ENCODE data around the gene C12orf43.

Gene C12orf43

DNA sequence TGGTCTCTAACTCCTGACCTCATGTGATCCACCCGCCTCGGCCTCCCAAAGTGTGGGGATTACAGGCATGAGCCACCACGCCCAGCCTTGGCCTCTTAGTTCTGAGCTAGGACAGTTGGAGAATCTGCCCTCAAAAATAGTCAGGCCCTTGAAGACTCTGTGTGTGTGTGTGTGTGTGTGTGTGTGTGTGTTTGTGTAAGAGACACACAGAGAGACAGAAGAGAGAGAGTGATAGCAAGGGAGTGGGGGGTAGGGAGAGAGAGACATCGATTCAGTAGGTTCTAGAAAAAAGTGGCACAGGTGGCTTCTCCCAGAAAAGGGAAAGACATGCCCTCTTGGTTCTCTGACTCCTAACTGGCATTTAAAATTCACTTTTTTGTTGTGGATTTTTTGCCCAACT, 32.5 kb downstream of the C12orf43 start:
- H3K4me1 ChIP-seq, result peaks cover 0 to 3% (median under 1%) of the 10 kb centered on the region in 4 donors
- H3K36me3 ChIP-seq, result no peaks in the 10 kb centered on the region
- H3K4me3 ChIP-seq, result no peak overlapping the region
- DNase-seq, result no peak
- no peaks in the 10 kb centered on the region for H3K9me3 ChIP-seq
- H3K27me3 ChIP-seq, result peaks cover 0 to 12% of the 10 kb centered on the region in 2 donors
- intact Hi-C loops (cut with DNase I; ENCODE audit: low total_unique reads), result no loop called here
- H3K27ac ChIP-seq, result no peak overlapping the region
- TF ChIP-seq, protein P1, sequence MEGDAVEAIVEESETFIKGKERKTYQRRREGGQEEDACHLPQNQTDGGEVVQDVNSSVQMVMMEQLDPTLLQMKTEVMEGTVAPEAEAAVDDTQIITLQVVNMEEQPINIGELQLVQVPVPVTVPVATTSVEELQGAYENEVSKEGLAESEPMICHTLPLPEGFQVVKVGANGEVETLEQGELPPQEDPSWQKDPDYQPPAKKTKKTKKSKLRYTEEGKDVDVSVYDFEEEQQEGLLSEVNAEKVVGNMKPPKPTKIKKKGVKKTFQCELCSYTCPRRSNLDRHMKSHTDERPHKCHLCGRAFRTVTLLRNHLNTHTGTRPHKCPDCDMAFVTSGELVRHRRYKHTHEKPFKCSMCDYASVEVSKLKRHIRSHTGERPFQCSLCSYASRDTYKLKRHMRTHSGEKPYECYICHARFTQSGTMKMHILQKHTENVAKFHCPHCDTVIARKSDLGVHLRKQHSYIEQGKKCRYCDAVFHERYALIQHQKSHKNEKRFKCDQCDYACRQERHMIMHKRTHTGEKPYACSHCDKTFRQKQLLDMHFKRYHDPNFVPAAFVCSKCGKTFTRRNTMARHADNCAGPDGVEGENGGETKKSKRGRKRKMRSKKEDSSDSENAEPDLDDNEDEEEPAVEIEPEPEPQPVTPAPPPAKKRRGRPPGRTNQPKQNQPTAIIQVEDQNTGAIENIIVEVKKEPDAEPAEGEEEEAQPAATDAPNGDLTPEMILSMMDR (IDR thresholded peaks at IDR 0.05), result no peak

DNA sequence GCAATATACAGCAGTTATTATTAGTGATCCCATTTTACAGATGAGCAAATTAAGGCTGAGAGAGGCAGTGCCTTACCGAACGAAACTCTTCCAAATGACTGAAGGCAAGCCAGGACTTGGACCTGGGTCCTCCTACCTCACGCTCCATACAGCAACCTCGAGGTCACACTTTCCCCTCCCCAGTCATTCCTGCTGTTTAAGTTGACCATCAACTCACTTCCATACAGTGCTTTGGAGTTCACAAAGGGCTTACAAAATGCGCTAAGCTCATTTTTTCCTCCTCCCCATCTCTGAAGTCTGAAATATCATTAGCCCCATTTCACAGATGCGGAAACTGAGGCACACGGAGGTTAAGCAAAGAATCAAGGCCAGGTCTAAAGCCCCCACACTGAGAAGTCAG, 33.6 kb downstream of the C12orf43 start:
- intact Hi-C loops (cut with DNase I; ENCODE audit: low total_unique reads), result no loop called here
- Histone ChIP-seq H3K27me3 (peaks cover 0 to 9% of the 10 kb centered on the region in 2 donors), H3K4me1 (peaks cover 0 to 11% (median 5%) of the 10 kb centered on the region in 4 donors), H3K9me3 (no peaks in the 10 kb centered on the region), H3K4me3 (no peak overlapping the region), H3K36me3 (no peaks in the 10 kb centered on the region), H3K27ac (no peak overlapping the region)
- TF ChIP-seq, protein P1 (IDR thresholded peaks at IDR 0.05), result no peak
- DNase-seq, result no peak

DNA sequence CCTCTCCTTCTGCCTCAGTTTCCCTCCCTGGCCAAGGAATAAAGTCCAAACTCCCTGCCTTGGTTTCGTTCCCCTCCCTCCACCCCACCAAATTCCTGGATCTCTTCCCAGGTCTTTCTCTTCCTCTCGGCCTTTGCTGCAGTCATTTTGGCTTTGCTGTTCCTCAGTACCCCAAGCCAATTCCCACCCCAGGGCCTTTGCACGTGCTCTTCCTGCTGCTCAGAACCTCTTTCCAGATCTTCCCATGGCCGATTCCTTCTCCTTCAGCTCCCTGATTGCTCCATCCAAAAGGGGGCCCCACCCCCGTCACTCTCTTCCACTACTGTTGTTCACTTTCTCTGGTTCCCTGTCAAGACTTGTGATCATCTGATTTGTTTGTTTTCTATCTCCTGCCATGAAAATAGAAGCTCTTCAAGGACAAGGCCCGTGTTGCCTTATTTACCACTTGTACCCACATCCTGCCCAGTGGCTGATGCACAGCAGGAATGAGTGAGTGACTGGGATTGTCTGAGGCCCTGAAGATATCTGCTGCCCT, 34.8 kb downstream of the C12orf43 start:
- Histone ChIP-seq H3K9me3 (no peaks in the 10 kb centered on the region), H3K27me3 (peaks cover 0 to 9% of the 10 kb centered on the region in 2 donors), H3K4me1 (peaks cover 0 to 11% (median 5%) of the 10 kb centered on the region in 4 donors), H3K4me3 (no peak overlapping the region), H3K36me3 (no peaks in the 10 kb centered on the region), H3K27ac (no peak overlapping the region)
- intact Hi-C loops (cut with DNase I; ENCODE audit: low total_unique reads), result no loop called here
- TF ChIP-seq, protein P1 (IDR thresholded peaks at IDR 0.05), result no peak
- no peak for DNase-seq

DNA sequence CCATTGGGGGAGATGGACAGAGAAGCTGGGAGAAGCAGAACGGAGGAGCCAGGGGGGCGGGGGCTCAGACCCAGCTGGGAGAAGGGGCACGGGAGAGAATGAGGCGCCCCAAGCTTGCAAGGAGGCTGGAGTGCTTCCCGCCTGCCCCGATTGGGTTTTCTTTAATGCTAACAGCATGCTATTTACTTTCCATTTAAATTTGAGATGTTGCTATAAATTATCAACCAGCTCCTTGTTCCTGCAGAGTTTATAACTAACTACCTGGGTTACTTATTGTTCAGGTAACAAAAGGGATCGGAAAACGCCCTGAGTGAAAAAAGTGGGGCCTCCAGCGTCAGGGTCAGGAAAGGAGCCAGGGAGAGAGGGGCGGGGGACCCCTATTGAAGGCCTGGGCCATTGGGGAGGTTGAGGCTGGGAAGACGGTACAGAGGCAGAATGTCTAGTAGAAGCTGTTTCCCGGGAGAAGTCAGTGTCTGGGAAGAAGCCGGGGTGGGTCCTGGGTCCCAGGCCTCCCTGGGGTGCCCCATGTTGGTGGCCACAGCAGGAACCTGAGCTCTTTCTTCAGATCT, 35.4 kb downstream of the C12orf43 start:
- no peak overlapping the region for H3K4me3 ChIP-seq
- H3K27me3 ChIP-seq, result peaks cover 0 to 9% of the 10 kb centered on the region in 2 donors
- peaks cover 0 to 11% (median 5%) of the 10 kb centered on the region in 4 donors for H3K4me1 ChIP-seq
- no peak overlapping the region for H3K27ac ChIP-seq
- no peaks in the 10 kb centered on the region for H3K9me3 ChIP-seq
- intact Hi-C loops (cut with DNase I; ENCODE audit: low total_unique reads), result no loop called here
- H3K36me3 ChIP-seq, result no peaks in the 10 kb centered on the region
- TF ChIP-seq, protein P1 (IDR thresholded peaks at IDR 0.05), result no peak
- DNase-seq, result no peak

DNA sequence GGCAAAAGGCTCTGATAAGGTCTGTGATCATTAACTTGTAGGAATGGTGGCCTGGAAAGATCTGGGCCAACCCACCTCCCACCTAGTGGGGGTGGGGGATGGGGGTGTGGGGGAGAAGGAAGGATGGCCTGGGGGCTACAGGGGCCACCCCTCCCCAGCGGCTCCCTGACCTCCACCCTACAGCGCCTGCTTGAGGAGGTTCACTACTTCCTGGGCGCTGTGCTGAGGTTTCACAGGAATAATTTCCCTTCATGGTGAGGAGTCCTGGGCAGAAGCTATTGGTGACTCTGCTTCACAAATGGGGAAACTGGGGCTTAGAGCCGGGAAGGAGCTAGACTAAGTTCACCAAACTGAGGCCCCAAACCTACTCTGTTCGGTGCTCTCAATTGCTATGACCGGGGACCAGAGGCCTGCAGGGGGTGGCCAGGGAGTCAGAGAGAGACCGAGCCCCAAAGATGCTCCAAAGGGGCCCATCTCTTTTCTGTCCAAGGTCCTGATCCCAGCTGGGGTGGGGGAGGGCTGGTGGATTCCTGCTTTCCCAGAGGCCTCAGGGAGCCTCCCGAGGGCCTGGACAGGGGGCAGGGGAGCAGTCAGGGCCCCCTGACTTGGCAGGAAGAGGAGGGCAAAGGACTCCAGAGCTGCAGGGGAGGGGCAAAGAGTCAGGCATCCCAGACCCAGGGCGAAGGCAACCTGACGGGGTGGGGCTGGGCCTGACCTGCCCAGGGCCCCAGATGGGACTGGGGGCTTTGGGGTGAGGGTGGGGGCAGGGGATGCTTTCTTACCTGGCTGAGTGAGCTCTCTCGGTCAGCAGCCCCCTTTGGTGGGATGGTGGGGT, 36.2 kb downstream of the C12orf43 start:
- intact Hi-C loops (cut with DNase I; ENCODE audit: low total_unique reads), result loop anchor here (10.0 kb wide), 2 partner anchors 265 to 335 kb away; partner anchors contain the start of genes CABP1 and UNC119B
- Histone ChIP-seq H3K9me3 (no peaks in the 10 kb centered on the region), H3K4me3 (no peak overlapping the region), H3K36me3 (no peaks in the 10 kb centered on the region), H3K4me1 (peaks cover 0 to 11% (median 5%) of the 10 kb centered on the region in 4 donors), H3K27ac (no peak overlapping the region), H3K27me3 (peaks cover 0 to 9% of the 10 kb centered on the region in 2 donors)
- DNase-seq, result no peak
- TF ChIP-seq, protein P1 (IDR thresholded peaks at IDR 0.05), result no peak

Measured in tibial artery (tissue), 4 donors.